Activated CD4-positive, alpha-beta T cell treated with anti-CD3 and anti-CD28 coated beads, Interleukin-10, Interleukin-2, amounts not matched to agents 100 ng/mL and 50 ng/mL, durations not matched to agents 16 hours and 8 hours (primary cell): ENCODE results near the gene CRACDL.

ENCODE experiments used
- DNase-seq: peaks from one replicate; pipeline ENCODE4 v3.0.0-alpha.2; 2020

CRACDL gene, protein sequence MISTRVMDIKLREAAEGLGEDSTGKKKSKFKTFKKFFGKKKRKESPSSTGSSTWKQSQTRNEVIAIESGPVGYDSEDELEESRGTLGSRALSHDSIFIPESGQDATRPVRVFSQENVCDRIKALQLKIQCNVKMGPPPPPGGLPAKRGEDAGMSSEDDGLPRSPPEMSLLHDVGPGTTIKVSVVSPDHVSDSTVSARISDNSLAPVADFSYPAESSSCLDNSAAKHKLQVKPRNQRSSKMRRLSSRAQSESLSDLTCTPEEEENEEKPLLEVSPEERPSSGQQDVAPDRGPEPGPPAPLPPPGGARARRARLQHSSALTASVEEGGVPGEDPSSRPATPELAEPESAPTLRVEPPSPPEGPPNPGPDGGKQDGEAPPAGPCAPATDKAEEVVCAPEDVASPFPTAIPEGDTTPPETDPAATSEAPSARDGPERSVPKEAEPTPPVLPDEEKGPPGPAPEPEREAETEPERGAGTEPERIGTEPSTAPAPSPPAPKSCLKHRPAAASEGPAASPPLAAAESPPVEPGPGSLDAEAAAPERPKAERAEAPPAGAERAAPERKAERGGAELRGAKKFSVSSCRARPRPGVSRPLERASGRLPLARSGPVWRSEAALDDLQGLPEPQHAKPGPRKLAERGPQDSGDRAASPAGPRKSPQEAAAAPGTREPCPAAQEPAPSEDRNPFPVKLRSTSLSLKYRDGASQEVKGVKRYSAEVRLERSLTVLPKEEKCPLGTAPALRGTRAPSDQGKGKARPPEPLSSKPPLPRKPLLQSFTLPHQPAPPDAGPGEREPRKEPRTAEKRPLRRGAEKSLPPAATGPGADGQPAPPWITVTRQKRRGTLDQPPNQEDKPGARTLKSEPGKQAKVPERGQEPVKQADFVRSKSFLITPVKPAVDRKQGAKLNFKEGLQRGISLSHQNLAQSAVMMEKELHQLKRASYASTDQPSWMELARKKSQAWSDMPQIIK

DNA sequence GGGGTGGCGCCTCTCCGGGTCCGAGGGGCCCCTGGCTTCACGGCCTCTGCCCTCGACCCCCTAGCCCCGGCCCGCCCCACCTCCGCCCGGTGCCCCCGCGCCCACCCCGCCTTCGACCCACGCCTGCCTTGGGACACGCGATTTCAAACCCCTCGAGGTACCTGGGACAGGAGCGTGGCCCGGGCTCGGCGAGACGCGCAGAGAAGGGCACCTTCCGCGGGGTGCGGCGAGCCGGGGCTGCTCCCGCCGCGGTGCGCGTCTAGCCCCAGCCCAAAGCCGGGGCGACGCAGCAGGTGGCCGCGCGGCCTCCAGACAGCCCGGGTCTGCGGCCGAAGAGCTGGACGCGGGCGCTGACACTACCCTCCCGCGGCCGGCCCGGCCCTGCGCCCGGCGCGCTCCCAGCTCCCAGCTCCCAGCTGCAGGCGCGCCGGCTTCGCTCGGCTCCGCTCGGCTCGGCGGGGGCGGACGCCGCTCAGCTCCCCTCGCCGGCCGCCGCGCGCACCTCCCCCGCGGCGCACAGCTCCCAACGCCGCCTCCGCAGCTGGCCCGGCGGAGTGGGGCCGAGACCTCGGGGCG lies at the start of gene CRACDL:
Gene CRACDL (minus strand): TSS at position 449 of the 576 bp plus-strand sequence. CDS start 89,425 bp downstream, outside the sequence.
- no peak for DNase-seq

DNA sequence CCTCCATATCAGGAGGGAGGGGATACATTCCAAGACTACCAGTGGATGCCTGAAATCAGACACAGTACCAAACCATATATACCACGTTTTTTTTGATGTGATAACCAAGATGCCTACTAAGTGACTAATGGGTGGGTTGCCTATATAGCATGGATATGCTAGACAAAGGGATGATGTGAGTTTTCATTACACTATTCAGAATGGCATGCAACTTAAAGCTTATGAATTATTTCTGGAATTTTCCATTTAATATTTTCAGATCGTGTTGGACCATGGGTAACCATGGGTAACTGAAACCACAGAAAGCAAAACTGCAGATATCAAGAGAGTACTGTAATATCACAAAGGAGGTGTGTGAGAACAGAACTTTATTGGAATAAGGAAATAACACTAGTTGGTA lies 39.6 kb upstream of the CRACDL start:
- no peak for DNase-seq

DNA sequence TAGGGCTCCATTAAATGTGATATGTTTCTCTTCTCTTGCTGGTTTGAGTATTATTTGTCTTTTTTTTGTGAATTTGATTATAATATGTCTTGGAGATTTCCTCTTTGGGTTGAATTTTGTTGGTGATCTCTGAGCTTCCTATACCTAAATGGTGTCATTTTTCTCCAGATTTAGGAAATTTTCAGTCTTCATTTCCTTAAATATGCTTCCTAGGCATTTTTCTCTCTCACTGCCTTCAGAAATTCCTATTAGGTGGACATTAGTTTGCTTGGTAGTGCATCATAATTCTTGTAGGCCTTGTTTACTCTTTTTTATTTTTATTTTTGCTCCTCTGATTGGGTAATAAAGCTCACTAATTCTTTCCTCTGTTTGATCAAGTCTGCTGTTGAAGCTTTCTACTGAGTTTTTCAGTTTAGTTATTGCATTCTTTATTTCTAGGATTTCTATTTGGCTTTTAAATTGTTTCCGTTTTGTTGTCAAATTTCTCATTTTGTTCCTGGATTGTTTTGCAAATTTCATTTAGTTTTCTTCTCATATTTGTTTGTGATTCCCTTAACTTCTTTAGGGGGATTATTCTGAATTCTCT lies 36.6 kb upstream of the CRACDL start:
- no peak for DNase-seq

DNA sequence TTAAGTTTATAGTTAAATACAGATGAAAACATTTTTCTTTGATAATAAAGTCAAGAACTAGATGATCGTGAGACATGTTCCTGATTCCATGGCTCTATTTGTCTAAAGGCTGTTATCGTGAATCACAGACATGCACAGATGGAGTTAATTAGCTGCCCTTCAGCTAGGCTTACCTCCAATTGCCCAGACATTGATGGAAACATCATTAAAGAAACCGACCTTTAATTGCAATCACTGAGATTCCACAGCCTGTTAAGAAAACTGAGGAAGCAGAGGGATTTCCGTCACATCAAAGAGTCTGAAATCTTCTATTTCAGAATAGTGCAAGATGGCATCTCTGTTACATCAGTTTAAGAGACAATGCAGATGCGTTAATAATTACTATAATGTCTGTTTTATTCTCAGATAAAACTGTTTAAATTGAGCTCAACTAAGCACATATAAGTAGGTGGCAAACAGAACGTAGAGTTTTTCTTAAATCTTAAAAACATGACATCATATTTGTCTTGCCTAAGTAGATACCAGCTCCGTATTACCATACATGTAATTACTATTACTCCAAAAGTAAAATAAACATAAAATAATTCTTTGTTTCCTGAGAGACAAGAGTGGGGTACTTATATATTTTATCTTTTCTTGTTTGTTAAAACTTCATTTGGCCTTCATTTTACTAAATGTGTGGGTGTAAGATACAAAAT lies 23.9 kb upstream of the CRACDL start:
- no peak for DNase-seq

DNA sequence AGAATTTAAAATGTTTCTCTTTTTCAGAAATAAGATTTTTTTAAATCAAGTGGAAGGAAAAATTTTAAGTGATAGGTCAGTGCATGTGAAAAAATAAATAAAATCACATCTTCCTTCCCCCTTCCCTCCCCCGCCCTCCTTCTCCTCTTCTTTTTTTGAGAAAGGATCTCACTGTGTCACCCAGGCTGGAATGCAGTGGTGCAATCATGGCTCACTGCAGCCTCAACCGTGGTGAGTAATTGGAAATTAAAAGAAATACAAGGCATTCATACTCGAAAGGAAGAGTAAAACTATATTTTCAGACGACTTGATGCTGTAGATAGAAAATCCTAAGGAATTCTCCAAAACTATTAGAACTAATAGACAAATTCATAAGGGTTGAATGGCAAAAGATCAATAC lies 16.9 kb upstream of the CRACDL start:
- DNase-seq: no peak

DNA sequence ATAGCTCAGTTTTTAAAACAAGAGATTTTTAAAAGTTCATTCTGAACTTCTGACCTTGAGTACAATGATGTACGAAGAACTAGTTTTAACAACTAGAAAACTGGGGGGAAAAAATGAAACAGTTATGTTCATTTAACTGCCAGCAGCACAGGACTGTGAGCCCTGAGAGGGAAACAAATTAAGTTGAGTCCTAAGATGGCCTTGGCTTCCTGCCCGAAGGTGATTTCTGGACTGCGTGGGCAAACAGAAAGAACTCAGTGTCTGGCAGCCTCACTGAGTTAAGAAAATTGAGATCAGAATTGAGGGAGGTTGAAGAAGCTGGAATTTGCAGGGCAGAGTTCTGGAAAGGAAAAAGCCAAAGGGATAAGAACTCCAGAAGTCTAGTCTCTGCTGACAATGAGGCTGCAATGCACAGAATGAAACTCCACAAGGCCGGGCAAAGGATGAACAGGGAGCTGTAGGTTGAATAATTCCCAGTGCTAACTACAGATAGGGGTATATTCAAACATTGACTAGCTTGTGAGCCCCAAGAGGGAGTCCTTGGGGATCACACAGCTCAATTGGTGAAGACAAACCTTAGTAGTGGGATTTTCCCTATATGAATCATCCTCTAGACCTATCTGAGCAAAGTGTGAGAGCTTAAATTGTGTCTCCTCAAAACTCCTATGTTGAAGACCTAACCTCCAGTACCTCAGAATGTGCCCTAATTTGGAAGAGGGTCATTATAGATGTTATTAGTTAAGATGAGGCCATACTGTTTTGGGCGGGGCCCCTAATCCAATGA lies 13.1 kb upstream of the CRACDL start:
- no peak for DNase-seq

DNA sequence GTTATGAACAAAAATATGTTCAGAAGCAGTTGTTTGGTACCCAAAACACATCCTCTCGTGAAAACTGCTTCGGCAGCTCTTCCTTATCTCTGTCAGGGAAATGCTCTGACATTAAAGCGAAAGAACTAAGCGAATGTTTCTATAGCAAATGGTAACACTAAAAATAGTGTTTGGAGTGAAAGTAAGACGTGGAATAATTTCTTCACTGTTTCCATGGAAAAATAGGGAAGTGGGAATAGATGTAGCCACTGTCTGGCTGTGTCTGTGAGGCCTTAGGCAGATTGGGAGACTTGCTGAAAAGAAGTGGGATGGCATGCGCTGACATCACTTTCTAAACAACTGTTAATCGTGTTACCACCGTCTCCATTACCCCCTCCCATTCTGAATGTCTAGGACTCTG lies 11.5 kb upstream of the CRACDL start:
- DNase-seq: no peak

DNA sequence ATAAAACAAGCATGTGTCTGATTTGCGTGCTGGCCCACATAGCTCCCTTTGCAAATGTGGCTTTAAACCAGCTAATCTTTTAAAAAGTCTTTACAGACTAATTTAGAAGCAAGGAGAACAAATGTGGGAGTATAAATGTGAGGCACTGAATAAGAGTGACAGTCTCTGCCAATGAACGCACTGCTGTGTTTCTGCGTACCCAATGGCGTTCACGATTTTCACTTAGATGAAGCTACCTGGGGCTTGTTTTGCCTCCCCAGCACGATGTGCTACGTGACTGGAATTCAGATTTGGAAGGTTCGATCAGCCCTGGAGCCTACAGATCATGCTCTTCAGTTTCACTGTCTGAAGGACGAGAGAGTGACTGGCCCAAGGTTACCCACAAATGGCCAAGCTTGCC lies 10.8 kb upstream of the CRACDL start:
- DNase-seq: no peak

DNA sequence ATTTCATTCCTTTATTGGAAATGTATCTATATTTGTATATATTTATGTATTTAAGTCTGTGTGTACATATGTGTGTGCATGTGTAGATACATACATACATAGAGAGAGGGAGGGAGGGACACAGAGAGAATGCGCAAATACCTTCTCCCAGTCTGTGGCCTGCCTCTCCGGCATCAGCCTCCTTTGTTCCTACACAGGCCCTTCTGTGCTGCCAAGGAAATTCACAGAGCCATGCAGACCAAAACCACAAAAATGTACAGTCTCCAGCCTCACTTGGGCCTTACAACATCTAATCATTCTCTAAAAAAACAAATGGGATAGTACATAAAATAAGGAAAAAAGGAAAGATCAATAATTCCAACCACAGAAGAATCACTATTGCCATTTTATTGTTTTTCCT lies 8.8 kb upstream of the CRACDL start:
- no peak for DNase-seq

DNA sequence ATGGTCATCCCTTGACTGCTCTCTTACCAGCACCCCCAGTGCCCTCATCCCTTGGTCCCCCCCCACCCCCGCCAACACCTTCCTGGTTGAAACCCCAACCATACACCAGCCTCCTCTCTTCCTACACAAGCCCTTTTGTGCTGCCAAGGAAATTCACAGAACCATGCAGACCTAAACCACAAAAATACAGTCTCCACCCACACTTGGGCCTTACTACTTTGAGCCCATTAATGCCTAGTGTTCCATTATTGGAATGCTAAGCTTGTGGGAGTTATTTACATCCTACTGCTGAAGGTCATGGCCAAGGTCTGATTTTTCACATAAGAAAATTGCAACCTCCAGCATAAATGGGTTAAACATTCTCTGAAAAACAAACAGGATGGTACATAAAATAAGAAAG lies 4.1 kb upstream of the CRACDL start:
- DNase-seq: no peak

DNA sequence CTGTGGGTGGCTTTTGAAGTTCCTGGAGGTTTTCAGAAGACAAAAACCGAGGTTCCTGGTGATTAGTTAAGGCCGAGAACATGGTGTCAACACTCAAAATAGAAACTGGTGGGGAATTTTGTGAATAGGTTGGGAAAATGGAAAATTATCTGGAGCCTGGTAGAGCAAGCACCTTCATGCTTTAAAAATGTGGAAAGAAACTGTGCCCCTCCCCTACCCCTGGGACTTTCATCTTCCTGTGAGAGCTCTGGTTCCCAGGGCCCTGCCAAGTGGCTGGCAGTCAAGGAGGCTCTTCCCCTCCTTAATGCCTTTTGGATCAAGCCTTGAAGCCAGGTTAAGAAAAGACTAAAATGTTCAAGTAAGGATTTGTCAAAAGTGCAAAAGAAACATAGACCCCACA lies 1.9 kb upstream of the CRACDL start:
- DNase-seq: no peak

DNA sequence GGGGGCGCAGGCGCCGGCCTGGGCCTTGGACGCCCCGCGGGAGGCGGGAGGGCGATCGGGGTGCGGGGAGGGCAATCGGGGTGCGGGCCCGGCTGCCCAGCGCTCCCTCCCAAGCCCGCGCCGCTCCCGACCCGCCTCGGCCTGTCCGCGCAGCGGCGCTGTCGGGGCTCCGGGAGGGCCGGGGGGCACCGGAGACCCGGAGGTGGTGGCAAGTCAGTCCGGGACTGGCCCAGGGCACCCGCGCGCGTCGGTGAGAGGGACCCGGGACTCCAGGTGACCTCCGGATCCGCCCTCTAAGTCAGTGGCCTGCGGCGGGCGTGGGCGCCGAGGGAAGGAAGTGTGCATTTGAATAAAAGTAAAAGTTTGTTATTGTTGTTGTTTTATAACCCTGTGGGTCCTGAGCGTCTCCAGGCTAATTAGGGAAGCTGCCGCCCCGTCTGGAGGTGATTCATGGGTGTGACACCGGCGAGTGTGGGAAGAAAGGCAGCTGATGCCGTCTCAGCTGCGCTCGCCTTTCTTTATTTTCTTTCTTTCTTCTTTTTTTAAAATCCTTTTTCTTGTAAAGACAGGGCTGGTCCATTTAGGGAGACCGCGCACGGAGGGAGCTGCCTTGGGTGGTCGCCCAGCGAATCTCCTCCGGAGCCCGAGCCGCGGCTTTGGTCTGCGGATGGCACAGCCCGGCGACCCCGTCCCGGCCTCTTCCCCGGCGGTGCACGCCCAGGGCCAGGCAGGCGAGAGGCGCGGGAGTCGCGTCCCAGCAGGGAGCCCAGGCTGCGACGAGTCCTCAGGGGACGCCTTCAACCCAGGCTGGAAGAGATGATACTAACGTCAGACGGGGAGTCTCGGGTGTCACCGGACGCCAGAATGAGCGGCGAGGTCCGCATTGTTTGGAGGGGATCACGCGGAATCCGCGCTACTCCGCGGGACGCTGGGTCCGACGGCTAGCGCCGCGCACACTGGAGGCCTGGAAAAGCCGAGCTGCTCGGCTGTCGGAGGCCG lies 627 bp upstream of the CRACDL start:
- DNase-seq: peak; percentile 9

DNA sequence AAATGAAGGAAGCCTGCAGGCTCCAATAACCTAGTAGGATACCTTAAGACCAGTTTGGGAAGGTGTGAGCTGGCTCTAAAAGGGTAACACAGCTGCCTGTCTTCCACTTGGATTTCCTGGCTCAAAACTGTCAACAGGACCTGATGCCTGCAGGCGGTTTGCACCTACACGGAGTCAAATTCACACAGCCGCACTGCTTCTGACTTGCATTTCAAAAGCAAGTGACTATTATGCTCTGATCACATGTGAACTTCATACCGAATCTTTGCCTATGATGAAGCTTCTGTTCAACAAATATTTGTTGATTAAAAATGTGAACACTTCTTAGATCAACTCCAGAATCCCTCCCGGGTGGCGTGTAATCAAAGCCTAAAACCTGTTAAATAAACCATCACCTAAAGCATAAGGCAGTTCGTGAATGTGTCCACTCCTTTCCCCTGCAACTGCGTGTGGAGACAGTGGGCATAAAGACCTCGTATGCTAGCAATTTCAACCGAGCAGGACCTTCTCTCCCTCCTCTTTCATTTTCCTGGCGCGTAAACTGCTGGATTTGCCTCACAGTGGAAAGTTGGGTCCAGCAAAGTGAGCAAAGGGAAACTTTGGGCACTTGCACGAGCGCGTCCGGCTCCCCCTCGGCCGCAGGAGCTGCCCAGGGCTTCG lies 784 bp downstream of the CRACDL start:
- DNase-seq: no peak

DNA sequence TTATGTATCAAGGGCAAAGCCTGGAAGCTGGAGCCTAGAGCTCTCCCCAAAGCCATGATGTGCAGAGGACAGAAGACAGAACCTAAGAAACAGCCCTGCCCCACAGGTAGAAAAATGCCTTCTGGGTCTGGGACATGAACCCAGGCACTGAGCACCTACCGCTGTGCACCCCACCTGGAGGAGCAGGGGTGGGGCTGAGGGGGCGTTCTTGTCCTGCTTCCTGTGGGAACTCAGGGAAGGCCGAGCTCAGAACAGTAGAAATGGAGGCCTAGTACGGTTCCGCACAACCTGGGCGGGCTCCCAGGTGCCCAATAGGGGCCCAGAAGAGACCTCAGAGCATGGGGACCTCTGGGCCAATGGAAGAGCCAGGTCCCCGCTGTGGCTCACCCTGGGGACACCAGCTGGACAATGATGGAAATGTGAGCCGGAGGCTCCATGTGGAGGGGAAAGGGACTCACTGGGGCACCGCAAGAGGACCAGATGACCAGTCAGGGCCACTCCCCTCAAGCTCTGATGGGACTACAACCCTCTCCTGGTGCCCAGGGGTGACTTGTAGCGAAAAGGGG lies 3.2 kb downstream of the CRACDL start:
- DNase-seq: no peak

DNA sequence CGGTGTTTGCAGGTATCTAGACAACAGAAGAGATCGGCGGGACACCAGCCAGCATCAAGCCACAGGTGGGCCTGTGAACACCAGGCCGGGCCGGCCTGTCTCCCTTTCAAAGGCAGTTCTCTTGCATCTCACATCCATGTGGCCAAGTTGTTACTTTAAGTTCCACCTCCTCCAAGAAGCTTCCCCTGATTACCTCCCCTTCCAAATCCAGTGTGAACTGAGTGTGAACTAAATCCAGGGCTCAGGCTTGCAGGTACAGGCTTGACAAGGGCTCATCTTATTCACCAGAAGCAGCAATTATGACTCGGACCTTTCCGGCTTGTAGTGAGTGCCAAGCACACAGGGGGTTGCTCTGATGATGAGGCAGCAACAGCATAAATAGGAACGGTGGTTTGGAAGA lies 3.9 kb downstream of the CRACDL start:
- no peak for DNase-seq

DNA sequence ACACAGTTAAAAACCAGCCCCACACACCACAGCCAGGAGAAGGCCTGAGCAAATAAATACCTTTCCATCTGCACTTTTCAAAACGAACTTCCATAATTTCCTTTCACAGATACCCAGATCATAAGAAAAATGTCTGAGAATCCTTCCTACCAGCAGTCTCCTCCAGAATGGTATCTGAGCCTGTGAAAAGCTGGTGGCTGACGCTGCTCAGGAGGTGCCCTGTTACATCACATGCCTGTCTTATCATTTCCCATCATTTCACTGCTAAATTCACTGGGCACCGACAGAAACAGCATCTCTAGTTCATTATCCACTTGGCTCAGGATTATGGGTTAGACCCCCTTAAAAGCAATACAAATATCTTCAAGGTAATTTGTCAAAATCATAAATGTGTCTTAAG lies 4.4 kb downstream of the CRACDL start:
- DNase-seq: no peak

DNA sequence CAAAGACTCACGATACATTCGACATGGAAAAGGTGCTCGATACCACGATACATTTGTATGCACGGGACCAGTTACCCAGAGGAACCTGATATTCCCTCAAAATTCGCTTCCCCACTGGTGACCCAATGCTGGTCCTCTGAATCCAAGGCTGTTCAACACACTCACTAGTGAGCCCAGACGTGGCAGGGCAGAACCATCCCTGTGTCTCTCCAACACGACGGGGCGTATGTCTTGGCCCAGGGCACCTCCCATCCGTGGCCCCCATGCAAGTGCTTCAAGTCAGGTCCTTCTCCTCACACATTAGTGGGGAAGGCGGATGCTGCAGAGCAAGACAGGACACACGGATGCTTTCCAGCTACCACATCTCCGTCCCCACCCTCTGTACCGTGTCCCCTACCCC lies 6.1 kb downstream of the CRACDL start:
- DNase-seq: no peak

DNA sequence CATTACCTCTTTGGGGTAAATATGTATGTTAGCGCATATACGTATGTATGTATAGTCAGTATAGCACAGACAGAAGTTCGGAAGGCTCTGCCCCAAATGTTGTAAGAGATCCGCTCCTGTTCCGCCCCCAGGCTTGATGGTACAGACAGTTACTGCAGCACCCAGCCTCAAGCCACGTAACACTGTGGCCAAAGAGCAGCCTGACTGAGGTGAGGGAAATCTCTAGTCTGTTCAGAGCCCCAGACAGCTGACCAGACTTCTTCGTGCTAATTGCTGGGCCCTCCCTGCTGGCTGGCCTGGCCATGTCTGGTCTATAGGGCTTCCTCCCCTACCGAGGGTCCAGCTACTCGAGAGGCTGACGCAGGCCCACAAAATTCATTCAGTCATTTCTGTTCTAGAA lies 7.8 kb downstream of the CRACDL start:
- no peak for DNase-seq

DNA sequence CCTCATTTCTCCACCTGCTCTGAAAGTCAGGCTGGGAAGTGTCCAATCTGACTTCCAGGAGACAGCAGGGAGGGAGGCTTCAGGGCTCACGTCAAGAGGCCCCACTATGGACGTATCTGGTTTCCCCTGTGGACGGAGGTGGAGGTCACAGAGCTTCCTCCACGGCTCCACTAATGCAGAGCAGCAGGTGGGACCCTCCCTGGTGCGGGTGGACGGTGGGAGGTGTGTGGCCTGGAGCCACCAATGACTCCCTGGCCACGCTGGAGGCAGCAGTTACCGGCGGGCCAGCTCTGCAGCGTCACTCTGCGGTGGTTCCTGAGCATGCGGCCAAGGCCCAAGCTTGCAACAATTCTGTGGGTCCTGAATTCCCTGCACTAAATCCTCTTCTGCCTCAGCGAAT lies 9.0 kb downstream of the CRACDL start:
- no peak for DNase-seq

DNA sequence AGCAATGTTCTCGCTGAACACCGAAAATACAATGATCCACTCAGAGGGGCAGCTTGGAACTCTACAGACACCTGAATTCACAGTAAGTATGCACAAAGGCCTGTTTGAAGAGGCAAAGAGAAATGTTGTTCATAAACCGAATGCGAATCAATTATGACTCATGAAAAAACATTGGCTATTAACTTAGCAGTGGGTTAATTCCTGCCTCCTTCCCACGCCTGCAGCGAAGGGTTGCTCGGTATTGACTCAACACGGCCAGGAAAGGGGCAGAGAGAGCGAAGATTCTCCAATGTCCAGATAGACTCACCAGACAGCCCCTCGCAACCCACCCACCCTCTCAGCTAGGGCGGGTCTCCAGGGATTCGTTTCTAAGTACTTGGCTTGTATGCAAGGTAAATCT lies 9.4 kb downstream of the CRACDL start:
- no peak for DNase-seq
